Fibroblast of the aortic adventitia (primary cell): ENCODE data around the gene RHBDD3. TPM values are rescaled to one million over a fixed set of nuclear protein-coding genes. Genes with fewer than 3 reads are reported as not detected.
A peak's percentile ranks its signal among the peaks of the same experiment; 100 is the strongest.
"Not testable (repeated sequence)": the region's sequence is repeated elsewhere in the genome, so short reads cannot be mapped to it uniquely, and the experiment has no call there.

Source experiments
- DNase-seq: peaks from one replicate; pipeline ENCODE4 v3.0.0-alpha.2; 2010; ENCODE audit warnings: low read depth
- H3K4me3 ChIP-seq: 2 replicates; pipeline ENCODE4 v1.5.1; 2011; ENCODE audit warnings: low read depth, mild to moderate bottlenecking, control low read depth, low read length, moderate library complexity
- total RNA-seq: library from RNA; depleted of rRNA; stranded (reverse); fragments of >200 nt; gene quantifications from 2 replicates; pipeline ENCODE4 v1.2.3, GENCODE V29; 2012; ENCODE audit warnings: low replicate concordance
- TF ChIP-seq, protein P1 (sequence below): IDR thresholded peaks from 2 replicates; pipeline ENCODE4 v1.5.1; 2011; ENCODE audit warnings: mild to moderate bottlenecking, low read length, control low read depth, inconsistent platforms; ENCODE audit not compliant: insufficient read depth

RHBDD3 gene
- total RNA-seq, 1 donor = 22.0 TPM

DNA sequence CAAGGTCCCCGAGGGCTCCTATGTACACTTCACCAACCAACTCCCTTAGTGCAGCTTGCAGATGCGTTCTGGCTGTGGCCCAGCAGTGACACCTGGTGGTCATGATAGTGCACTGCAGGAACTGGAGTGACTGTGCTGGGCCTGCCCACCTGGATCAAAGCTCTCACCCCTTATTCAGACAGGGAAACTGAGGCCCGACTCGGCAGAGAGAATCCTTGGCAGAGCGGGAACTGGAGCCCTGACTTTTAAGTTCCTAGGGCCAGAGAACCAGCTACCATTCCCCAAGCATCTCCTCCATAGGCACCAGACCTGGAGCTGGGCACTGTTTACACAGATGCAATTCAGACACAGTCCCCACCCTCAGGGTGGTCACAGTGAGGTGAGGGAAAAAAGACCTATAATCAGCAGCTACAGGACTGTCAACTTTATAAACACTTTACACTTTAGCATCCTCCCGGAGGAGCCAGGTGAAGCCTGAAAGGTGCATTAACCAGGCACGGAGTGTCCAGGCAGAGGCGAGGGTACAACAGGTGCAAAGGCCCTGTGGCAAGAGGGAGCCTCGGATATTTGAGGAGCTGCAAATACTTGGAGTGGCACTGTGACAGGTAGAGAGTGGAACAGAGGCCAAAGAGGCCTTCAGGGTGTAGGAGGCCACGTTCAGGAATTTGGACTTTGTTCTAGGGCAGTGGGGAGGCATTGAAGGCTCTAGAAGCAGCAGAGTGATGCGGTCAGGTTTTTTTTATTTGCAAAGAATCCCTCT, 22.0 kb downstream of the RHBDD3 start:
- TF ChIP-seq, protein P1, sequence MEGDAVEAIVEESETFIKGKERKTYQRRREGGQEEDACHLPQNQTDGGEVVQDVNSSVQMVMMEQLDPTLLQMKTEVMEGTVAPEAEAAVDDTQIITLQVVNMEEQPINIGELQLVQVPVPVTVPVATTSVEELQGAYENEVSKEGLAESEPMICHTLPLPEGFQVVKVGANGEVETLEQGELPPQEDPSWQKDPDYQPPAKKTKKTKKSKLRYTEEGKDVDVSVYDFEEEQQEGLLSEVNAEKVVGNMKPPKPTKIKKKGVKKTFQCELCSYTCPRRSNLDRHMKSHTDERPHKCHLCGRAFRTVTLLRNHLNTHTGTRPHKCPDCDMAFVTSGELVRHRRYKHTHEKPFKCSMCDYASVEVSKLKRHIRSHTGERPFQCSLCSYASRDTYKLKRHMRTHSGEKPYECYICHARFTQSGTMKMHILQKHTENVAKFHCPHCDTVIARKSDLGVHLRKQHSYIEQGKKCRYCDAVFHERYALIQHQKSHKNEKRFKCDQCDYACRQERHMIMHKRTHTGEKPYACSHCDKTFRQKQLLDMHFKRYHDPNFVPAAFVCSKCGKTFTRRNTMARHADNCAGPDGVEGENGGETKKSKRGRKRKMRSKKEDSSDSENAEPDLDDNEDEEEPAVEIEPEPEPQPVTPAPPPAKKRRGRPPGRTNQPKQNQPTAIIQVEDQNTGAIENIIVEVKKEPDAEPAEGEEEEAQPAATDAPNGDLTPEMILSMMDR = peak; percentile 99
- DNase-seq = peak; percentile 69
- no peak overlapping the region for H3K4me3 ChIP-seq

DNA sequence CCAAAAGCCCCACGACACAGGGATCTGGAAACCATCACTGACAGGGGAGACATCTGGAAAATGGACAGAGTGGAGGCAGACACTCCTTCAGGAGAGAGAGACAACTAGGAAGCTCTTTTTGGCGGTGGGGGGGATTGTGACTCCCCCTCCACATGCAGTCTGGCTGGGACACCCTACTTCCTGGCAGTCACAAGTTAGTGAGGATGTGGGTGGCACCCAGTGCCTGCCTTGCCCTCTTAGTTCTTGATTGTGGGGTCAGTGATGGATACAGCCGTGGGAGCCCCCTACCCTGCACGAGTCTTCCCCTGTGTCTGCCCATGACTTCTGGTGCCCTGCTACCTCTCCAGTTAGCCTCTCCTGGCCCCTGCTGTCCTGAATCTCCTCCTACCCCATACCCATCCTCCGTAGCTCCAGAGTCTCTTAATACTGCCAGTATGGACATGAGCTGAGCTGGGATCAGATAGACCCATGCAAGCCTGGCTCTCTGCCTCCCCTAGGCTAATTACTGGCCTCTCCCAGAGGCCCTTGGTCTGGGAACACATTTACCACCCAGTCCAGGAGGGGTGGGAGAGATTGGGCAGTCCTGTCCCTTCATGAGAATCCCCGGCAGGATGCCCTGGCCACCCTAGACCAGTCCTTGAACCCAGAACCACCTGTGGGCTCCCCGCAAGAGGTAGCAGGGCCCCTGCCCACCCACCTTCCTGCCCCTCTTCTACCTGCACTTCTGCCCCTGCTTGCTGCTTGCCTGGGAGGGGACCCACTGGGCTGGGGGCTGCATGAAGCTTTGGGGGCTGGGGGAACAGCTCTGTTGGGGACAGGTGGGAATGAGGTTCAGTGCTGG, 22.8 kb downstream of the RHBDD3 start:
- TF ChIP-seq, protein P1 = no peak
- no peak for DNase-seq
- no peak overlapping the region for H3K4me3 ChIP-seq

- no peak for DNase-seq
- TF ChIP-seq, protein P1 = no peak
- H3K4me3 ChIP-seq = no peak overlapping the region
Measured at GRCh38 chr22:29243874-29244446, 23.8 kb downstream of the RHBDD3 start.

GRCh38 chr22:29240481-29240880, 27.3 kb downstream of the RHBDD3 start:
- H3K4me3 ChIP-seq, DNase-seq: not testable (repeated sequence)

GRCh38 chr22:29233277-29233877, 34.4 kb downstream of the RHBDD3 start:
- no peak for DNase-seq
- TF ChIP-seq, protein P1 = no peak
- no peak overlapping the region for H3K4me3 ChIP-seq

- no peak overlapping the region for H3K4me3 ChIP-seq
- DNase-seq = no peak
- TF ChIP-seq, protein P1 = no peak
Measured at GRCh38 chr22:29231971-29232959, 35.5 kb downstream of the RHBDD3 start.
